SH-SY5Y (cell line): Measurements from ENCODE around the gene ALDH2.

Source experiments
- GATA2 ChIP-seq: IDR thresholded peaks from 2 replicates; pipeline ENCODE4 v1.6.1; 2011; ENCODE audit warnings: mild to moderate bottlenecking, low read depth, low read length
- GATA3 ChIP-seq: IDR thresholded peaks from 2 replicates; pipeline ENCODE4 v1.6.1; 2011; ENCODE audit warnings: low read depth, mild to moderate bottlenecking, low read length, moderate library complexity

ALDH2 gene

DNA sequence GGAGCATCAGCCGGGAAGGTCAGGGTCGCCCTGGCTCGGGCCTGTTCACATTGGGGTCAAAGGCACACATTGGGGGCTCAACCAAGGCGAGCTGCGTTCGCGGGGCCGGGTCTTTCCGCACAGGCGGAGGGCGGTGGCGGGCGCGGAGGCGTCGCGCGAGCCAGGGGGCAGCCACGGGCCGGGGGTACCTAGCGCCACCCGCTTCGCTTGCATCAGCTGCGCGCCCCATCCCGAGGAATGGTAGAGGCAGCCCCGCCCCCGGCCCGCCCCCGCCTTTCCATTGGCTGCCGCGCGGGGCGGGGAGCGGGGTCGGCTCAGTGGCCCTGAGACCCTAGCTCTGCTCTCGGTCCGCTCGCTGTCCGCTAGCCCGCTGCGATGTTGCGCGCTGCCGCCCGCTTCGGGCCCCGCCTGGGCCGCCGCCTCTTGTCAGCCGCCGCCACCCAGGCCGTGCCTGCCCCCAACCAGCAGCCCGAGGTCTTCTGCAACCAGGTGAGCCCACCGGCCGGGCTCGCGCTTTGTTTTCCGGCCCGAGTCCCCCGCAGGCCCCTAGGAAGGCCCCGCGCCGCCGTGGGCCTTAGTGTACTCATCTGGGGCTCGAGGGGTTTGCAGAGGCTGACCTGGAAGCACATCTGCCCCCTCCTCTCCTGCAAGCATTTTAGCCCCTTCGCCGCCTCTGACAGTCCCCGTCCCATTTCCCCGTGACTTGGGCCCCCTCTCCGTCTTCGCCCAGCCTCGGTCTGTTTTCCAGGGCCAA lies at the start of gene ALDH2:
ALDH2 (plus strand) TSS at position 326 of the 754 bp plus-strand sequence; CDS start at position 376, 50 bp downstream.
- no peak for TF ChIP-seq GATA2
- TF ChIP-seq GATA3, result no peak

DNA sequence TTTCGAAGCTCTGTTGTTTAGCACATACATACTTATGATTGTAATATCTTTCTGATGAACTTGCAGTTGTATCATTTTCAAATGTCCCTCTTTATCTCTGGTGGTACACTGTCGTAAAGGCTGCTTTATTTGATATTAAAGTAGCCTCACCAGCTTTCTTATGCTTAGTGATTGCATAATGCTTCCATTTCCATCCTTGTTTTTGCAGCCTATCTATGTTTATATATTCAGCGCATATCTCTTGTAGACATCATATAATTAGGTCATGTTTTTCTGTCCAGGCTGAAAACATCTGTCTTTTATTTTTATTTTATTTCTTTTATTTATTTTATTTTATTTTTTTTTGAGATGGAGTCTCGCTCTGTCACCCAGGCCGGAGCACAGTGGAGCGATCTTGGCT lies 46.3 kb upstream of the ALDH2 start:
- no peak for TF ChIP-seq GATA3
- no peak for TF ChIP-seq GATA2

DNA sequence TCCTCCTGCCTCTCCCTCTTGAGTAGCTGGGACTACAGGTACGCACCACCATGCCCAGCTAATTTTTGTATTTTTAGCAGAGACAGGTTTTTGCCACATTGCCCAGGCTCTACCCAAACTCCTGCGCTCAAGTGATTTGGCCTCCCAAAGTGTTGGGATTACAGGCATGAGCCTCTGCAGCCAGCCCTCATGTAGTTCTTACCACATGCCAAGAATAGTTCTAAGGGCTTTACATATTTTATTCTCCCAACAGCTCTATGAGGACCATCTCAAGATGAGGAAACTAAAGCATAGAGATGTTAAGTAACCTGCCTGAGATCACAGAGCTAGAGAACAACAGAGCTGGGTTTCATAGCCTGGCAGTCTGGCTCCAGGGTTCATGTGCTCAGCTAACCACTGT lies 37.9 kb upstream of the ALDH2 start:
- TF ChIP-seq GATA2, result no peak
- no peak for TF ChIP-seq GATA3

DNA sequence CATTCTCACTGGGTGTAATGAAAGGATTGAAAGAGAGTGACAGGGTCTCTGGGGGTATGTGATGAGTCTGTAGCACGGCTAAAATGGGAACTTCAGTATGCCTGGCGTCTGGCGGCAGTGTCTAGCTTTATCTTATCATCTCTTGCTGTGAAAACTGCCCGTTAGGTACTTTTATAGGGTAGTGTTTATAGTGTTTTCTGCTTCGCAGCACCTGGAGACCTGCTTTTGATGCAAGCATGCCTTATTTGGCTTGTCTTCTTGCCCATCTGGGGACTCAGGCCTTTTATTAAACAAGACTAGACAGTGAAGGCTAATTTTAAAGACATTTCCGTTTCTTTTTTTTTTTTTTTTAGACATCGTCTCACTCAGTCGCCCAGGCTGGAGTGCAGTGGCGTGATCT lies 36.3 kb upstream of the ALDH2 start:
- TF ChIP-seq GATA2 (peak; percentile 66), GATA3 (no peak)

DNA sequence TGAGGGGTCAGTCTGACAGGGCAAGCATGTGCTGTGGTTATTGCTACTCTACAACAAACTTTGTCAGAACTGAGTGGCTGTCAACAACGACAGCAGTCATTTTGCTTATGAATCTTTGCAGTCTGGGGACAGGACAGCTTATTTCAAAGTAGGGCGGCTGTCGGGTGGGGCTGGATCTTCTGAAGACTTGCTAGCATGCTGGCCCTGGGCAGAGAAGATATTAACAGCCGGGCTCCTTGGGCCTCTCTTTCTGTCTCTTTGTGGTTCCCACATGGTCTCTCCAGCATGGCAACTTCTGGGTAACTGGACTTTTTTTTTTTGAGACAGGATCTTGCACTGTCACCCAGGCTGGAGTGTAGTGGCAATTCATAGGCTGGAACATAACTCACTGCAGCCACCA lies 33.9 kb upstream of the ALDH2 start:
- TF ChIP-seq GATA3, result no peak
- TF ChIP-seq GATA2, result no peak

DNA sequence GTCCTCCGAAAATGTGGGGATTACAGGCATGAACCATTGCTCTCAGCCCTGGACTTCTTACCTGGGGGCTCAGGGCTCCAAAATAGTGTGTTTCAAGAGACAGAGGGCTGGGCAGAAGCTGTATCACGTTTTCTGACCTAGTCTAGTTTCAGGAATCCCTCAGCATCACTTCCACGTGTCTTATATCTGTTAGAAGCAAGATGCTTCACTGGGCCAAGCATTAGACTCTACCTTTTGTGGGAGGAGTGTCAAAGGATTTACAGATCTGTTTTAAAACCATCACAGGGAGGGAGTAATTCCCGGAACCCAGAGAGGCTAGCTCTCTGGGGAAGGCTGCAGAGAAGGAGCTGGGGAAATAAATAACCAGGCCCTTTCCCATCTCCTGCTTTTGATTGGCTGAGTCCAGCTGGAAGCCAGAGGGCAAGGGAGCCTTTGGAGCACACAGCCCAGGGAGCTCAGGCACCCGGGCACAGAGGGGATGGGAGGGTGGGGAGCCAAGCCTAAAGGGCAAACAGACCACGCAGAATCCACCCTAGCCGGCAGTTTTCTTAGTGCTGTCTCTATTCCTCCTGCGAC lies 33.3 kb upstream of the ALDH2 start:
- TF ChIP-seq GATA2, result no peak
- no peak for TF ChIP-seq GATA3

DNA sequence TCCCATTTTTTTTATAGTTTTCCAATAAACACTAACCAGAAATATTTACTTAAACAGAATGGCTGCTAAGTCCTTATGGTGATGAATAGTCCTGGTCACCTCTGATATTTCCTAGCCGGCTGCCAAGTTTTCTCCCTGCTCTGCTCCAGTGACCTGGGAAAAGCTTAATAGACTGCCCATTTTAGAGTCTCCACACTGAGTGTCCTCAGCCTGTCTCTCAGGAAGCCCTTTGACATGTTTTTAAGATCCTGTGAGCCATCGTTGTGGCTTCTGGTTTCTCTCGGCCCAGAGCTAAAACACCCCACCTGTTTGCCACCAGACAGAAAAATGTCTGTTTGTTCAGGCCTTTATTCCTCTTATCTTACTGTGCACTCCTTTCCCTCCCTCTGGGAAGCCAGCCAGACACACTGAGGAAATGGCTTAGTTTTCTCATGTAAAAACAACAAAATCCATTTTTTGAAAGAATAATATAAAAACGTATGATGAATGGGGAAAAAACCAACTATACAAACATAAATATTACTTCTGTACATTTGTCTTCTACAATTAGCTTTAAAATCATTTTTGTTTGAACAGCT lies 25.4 kb upstream of the ALDH2 start:
- TF ChIP-seq GATA3, result no peak
- TF ChIP-seq GATA2, result no peak

DNA sequence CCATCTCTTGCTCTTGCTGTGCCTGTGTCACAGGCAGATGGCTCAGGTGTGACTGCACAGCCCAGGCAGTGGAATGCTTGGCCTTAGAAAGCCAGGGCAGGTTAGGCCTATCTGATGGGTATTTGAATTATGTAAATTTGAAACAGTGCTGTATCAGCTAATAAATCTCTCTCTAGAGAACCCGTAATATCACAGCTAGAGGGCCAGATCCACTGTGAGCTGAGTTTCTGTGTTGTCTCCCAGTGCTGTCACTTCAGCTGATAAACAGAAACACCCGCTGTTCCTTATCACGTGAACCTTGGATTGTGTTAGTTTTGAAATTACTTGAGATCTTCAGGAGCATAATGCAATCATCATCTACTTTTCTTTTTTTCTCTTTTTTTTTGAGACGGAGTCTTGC lies 21.5 kb upstream of the ALDH2 start:
- TF ChIP-seq GATA2, result no peak; the same call in 1 of the 2 replicates
- no peak for TF ChIP-seq GATA3

DNA sequence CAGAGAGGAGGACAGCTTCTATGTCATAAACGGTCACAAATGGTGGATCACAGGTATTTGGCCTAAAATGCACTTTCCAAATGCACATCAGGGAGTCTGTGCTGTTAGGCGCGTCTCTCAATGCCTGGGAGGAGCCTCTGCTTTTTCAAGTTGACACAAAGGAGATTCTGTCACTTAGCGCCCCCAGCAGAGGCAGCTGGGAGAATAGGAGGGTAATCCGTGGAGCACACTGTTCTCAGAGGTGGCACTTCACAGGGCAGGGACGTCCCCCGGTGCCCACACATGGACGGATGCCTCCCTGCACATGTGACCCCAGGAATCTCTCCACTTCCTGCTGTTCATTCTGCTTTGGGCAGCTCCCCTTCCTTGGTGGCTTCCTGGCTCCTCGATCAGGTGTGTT lies 19.4 kb upstream of the ALDH2 start:
- TF ChIP-seq GATA3, result no peak
- TF ChIP-seq GATA2, result no peak

DNA sequence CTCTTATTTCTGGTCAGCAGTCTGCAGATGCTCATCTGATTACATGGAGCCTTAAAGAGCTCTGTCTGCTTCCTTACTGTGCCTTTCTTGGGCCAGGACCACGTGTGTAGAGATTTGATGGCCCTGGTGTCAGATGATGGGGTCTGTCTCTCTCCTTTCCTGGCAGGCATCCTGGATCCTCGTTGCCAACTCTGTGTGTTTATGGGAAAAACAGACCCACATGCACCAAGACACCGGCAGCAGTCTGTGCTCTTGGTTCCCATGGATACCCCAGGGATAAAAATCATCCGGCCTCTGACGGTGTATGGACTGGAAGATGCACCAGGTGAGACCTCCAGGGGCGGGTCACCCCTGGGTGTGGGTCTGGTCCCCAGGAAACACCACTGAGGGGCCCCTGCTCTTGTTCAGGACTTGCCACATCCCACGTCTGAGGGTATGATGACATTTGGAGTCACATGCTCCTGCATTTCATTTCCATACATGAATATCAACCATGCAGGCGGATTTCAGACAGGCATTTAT lies 18.5 kb upstream of the ALDH2 start:
- TF ChIP-seq GATA2, result no peak

DNA sequence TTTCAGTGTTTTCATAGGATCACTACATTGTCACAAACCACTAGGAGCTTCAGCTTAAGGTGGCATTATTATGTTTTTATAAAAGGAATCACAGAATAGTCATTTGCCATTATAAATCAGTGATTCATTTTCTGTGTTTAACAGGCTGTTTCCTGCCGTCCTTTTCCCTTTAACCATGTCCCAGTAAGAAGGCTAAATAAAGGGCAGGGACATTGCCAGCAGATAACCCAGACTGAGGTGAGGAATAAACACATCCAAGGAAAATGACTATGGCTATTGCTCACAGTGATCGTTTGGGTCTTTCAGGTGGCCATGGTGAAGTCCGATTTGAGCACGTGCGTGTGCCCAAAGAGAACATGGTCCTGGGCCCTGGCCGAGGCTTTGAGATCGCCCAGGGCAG lies 17.9 kb upstream of the ALDH2 start:
- TF ChIP-seq GATA2 (no peak), GATA3 (no peak)

DNA sequence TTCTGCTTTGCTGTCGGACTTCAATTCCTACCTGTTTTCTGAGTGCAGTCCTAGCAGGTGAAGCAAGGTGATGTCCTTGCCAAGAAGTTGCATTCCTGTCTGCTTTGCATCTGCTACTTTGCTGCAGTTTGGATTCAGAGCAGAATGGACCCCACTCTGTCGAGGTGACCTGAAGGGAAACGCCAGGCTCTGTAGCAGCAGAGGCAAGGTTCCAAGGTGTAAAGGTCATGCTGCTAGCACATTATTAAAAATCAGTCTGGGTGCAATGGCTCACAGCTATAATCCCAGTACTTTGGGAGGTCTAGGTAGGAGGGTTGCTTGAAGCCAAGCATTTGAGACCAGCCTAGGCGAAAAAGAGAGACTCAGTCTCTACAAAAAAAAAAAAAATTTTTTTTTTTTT lies 17.3 kb upstream of the ALDH2 start:
- no peak for TF ChIP-seq GATA2
- TF ChIP-seq GATA3, result no peak

DNA sequence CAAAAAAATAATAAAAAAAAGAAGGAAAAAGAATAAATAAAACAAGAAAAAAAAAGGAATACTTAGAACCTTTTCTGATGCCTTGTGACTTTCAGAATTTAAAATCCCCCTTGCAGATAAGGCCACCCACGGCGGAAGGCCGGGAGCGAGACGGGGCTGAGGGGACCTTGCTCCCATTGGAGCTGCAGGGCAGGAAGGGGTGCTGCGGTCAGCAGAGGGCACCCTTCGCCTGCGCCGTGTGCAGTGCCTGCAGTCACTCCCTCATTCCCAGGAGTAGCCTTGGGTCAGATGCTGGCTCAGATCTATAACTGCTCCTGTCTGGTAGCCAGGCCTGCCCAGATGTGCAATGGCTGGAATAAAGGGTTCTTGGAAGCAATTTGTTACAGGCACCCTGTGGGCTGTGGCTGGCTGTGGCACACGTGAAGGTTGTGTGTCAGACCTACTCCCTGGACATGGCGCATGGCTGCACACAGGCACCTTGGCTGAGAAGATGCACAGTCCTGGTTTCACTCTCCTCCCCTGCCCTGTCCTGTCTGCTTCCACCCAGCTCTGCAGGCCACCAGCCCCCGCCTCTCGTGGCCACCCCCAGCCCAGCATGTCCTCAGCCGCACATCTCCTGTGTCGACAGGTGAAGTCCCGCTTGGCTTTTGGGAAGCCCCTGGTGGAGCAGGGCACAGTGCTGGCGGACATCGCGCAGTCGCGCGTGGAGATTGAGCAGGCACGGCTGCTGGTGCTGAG lies 13.4 kb upstream of the ALDH2 start:
- TF ChIP-seq GATA2 (peak; percentile 38; the same call in 1 of the 2 replicates), GATA3 (no peak)

DNA sequence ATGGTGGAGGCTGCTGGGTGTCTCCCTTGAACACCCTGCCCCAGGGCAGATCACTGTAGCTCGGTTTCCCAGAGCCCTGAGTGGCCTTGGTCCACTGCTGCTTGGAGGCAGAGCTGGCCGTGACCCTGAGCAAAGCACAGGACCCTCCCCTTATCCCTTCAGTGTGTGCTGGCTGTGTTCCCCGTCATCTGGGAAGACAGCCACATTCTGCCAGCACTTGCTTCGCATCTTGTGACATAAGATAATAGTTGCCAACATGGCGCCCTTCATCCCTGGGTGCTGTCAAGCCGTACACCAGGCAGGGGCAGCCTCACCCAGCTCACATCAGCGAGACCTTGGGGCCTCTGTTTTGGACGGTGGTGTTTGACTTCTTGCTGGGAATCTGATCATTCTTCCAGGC lies 12.1 kb upstream of the ALDH2 start:
- TF ChIP-seq GATA2 (no peak), GATA3 (no peak)

DNA sequence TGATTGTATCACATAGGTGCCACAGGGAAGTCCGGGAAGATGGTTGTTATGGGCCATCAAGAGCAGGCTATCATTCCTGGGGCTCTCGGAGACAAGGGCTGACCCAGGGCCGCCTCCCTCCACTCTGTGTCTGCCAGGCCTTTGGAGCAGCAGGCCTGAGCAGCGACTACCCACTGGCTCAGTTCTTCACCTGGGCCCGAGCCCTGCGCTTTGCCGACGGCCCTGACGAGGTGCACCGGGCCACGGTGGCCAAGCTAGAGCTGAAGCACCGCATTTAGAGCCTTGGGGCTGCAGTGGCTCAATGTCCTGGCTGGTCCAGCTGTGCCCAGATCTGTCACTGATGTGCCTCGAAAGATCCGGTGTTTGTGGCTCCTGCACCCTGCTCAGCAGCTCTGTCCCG lies 10.5 kb upstream of the ALDH2 start:
- TF ChIP-seq GATA3 (no peak), GATA2 (no peak)
